Measurements from ENCODE around the gene STXBP6. TPM values are rescaled to one million over a fixed set of nuclear protein-coding genes. Genes with fewer than 3 reads are reported as not detected.
A peak's percentile ranks its signal among the peaks of the same experiment; 100 is the strongest.

The STXBP6 gene
- total and polyA plus RNA-seq, 5 donors, result 18.8 to 31.7 (median 30.7) TPM

DNA sequence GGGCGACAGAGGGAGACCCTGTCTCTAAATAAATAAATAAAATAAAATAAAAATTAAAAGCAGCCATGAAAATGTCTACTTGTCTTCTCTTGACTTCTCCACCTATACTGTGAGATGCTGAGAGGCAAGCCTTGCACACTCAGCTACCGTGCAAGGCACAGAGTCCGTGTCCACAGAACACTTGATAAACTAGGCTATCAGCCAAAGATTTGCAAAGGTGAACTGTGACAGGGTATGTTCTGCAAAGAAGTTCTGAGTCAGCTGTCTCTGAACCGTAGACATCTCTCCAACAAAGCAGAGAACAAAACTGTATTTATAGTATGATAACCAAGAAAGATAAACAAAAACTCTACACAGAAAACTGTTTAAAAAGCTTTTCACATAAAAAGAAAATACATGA lies 35.5 kb downstream of the STXBP6 start:
- DNase-seq (no peak), ATAC-seq (peak; percentile 51 to 57)
- no peaks in the 10 kb centered on the region for H3K27me3 ChIP-seq (ENCODE audit: control insufficient read depth, insufficient read depth)
- intact Hi-C loops (cut with DNase I), result no loop called here
- H3K27ac ChIP-seq (ENCODE audit: low read length), result no peak overlapping the region
- no peak overlapping the region for H3K4me3 ChIP-seq (ENCODE audit: low read length)
- peaks cover 8% of the 10 kb centered on the region for H3K4me1 ChIP-seq (ENCODE audit: control insufficient read depth, insufficient read depth, low read length)
- no peaks in the 10 kb centered on the region for H3K9me3 ChIP-seq (ENCODE audit: control insufficient read depth, low read length)
- 57% methylated on average over 4 of the region's 4 CpGs for WGBS

DNA sequence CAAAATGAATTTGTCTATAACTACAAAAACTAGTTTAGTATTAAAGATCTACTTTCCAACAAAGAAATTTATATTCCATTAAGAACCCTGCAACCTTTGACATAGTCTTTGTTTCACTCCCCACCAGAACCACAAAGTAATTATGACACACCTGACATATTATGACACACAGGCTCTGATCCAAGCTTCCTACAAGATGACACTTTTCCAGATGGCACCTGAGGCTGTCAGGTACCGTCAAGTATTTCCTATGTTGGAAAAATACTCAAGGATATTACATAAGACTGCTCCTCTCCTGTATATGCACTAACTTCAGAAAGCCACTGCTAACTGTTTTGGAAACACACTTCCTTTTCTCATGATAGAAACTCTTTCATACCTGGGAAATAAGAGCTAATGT lies 38.9 kb downstream of the STXBP6 start:
- Histone ChIP-seq H3K27me3 (ENCODE audit: control insufficient read depth, insufficient read depth) (no peaks in the 10 kb centered on the region), H3K27ac (ENCODE audit: low read length) (no peak overlapping the region), H3K4me1 (ENCODE audit: control insufficient read depth, insufficient read depth, low read length) (peaks cover 11% of the 10 kb centered on the region), H3K4me3 (ENCODE audit: low read length) (no peak overlapping the region), H3K9me3 (ENCODE audit: control insufficient read depth, low read length) (no peaks in the 10 kb centered on the region)
- no peak for ATAC-seq
- no peak for DNase-seq
- intact Hi-C loops (cut with DNase I), result no loop called here
- WGBS, result 71% methylated on average over 1 of the region's 1 CpG

DNA sequence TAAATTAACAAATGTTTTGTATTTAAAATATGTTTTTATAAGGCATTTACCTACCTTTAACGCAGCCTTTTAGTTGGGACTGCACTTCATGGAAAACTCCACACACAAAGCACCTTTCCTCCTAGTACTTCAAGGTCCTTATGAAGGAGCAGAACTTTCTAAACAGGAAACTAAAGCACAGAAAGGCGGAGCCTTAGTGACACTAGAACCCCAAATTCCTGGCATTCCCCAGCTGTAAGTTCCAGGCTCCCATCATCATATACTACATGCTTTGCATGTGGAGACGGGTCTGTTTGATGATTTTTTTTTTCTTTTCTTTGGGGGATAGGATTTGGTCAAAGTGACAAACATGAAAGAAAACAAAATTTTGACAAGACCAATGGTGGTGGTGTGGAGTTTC lies 39.5 kb downstream of the STXBP6 start:
- no peak for DNase-seq
- intact Hi-C loops (cut with DNase I), result no loop called here
- H3K27ac ChIP-seq (ENCODE audit: low read length), result no peak overlapping the region
- H3K27me3 ChIP-seq (ENCODE audit: control insufficient read depth, insufficient read depth), result no peaks in the 10 kb centered on the region
- H3K9me3 ChIP-seq (ENCODE audit: control insufficient read depth, low read length), result no peaks in the 10 kb centered on the region
- 92% methylated on average over 3 of the region's 3 CpGs for WGBS
- ATAC-seq, result no peak
- no peak overlapping the region for H3K4me3 ChIP-seq (ENCODE audit: low read length)
- peaks cover 11% of the 10 kb centered on the region for H3K4me1 ChIP-seq (ENCODE audit: control insufficient read depth, insufficient read depth, low read length)

DNA sequence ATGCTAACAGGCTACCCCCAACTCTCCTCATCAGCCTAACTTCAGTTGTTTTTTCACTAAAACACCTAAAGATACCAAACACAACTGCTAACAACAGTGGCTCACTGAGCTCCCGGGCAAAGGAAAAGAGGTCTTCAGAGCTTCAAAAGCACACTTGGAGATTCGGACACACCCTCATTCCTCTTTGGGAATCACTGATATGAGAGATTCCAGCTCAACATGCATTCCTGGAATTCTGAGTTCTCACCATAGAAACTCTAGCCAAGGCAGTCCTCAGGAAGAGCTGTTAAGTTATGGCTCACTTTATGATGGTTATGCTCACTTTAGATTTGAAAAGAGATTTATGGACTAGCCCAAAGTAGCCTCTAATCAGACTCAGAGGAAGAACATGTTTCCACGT lies 40.1 kb downstream of the STXBP6 start:
- Histone ChIP-seq H3K27ac (ENCODE audit: low read length) (no peak overlapping the region), H3K27me3 (ENCODE audit: control insufficient read depth, insufficient read depth) (no peaks in the 10 kb centered on the region), H3K4me3 (ENCODE audit: low read length) (no peak overlapping the region), H3K4me1 (ENCODE audit: control insufficient read depth, insufficient read depth, low read length) (peaks cover 9% of the 10 kb centered on the region), H3K9me3 (ENCODE audit: control insufficient read depth, low read length) (no peaks in the 10 kb centered on the region)
- DNase-seq (no peak), ATAC-seq (no peak)
- 36% methylated on average over 3 of the region's 3 CpGs for WGBS
- intact Hi-C loops (cut with DNase I), result no loop called here

DNA sequence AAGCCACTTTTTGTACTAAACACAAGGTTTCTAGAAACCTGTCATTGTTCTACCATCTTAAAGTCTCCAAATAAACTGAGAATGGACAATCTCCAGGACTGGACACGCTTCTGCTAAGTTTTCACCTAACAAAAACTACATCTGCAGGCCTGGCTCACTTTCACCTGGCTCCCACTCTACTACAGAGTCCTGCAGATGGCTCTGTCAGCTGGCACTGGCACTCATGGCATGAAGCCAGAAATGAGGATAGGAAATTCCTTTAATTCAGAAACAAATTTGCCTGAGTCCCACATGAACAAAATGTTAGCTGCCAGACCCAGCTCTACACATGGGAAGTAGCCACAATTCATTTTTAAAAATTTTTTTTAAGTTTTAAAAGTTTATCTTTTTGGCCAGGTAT lies 42.1 kb downstream of the STXBP6 start:
- 71% methylated on average over 1 of the region's 1 CpG for WGBS
- Histone ChIP-seq H3K27ac (ENCODE audit: low read length) (no peak overlapping the region), H3K9me3 (ENCODE audit: control insufficient read depth, low read length) (no peaks in the 10 kb centered on the region), H3K4me3 (ENCODE audit: low read length) (no peak overlapping the region), H3K27me3 (ENCODE audit: control insufficient read depth, insufficient read depth) (no peaks in the 10 kb centered on the region), H3K4me1 (ENCODE audit: control insufficient read depth, insufficient read depth, low read length) (peaks cover 9% of the 10 kb centered on the region)
- no peak for DNase-seq
- ATAC-seq, result no peak
- intact Hi-C loops (cut with DNase I), result no loop called here

DNA sequence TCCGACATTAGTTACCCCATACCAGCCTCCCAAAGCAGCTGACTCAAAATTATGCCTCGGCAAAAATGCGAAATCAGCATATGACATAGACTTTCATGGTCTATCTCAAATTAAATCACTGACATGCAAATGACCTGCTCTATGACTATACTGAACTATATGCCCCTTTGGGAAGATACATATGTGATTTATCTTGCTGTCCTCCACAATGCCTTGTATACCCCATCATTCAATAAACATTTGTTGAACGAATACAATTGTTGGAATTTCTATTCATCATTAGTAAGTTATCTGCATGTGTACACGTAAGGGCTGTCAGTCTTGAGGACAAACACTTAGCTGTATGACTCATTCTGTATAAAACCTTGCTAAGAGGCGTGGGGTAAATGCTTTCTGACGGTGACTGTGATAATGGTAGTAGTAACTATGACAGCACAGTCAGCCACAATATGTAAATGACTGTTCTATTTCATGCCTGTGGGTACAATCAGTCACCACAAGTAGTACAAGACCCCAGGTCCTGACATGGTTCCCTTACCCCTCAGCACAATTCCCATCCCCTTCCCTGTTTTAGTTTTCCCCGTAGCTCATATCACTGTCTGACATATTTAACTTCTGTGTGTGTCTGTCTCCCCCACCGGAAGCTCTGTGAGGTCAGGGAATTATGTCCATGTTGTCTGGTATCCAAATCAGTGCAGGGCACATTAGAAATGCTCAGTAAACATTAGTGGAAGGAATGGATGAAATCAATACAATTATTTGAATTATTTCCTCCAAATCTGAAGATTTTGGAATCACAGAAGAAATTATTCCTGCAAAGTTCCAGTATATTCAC lies 42.8 kb downstream of the STXBP6 start:
- 64% methylated on average over 9 of the region's 9 CpGs for WGBS
- Histone ChIP-seq H3K27ac (ENCODE audit: low read length) (peak overlapping the region; percentile 22), H3K4me1 (ENCODE audit: control insufficient read depth, insufficient read depth, low read length) (peaks cover 9% of the 10 kb centered on the region), H3K27me3 (ENCODE audit: control insufficient read depth, insufficient read depth) (no peaks in the 10 kb centered on the region), H3K9me3 (ENCODE audit: control insufficient read depth, low read length) (no peaks in the 10 kb centered on the region), H3K4me3 (ENCODE audit: low read length) (no peak overlapping the region)
- DNase-seq (no peak), ATAC-seq (peak; percentile 65 to 90)
- intact Hi-C loops (cut with DNase I), result no loop called here

DNA sequence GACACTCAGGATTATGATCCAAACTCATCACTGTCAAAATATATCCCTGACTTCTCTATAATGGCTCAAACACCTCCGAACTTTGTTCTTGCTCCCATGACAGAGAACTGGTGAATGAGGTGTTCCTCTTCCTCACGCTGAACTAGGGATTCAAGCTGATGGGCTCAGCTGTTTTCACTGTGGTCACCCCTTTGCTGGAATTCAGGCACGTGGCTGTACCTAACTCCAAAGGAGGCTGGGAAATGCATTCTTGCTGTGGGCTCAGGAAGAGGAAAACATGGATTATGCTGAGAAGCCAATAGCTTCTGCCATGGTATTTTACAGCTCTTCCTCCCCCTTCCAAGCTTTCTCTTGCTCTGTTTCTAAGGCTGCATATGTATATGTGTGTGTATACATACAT lies 43.9 kb downstream of the STXBP6 start:
- Histone ChIP-seq H3K27ac (ENCODE audit: low read length) (no peak overlapping the region), H3K27me3 (ENCODE audit: control insufficient read depth, insufficient read depth) (no peaks in the 10 kb centered on the region), H3K4me3 (ENCODE audit: low read length) (no peak overlapping the region), H3K4me1 (ENCODE audit: control insufficient read depth, insufficient read depth, low read length) (peaks cover 9% of the 10 kb centered on the region), H3K9me3 (ENCODE audit: control insufficient read depth, low read length) (no peaks in the 10 kb centered on the region)
- no peak for DNase-seq
- intact Hi-C loops (cut with DNase I), result no loop called here
- no peak for ATAC-seq
- WGBS, result 94% methylated on average over 3 of the region's 3 CpGs

DNA sequence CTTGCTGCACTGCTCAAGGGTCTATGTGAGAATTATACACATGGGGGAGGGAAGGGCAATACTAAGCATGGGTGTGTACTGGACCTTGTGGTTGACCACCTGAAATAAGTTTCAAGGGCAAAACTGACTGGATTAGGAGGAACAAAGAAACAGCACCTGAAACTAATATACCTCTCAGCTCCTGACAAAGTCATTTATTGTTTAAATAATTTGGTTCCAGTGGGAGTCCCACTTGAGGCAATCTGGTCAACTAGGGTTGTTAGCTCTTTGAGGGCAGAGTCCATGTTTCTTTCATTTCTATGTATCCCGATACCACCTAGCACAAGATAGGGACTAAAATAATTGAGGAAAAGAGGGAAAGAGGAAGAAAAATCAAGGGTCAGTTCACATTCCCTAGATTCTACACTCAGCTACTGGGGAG lies 45.5 kb downstream of the STXBP6 start:
- H3K4me3 ChIP-seq (ENCODE audit: low read length), result no peak overlapping the region
- ATAC-seq (no peak), DNase-seq (no peak)
- no peak overlapping the region for H3K27ac ChIP-seq (ENCODE audit: low read length)
- H3K9me3 ChIP-seq (ENCODE audit: control insufficient read depth, low read length), result no peaks in the 10 kb centered on the region
- intact Hi-C loops (cut with DNase I), result no loop called here
- no peaks in the 10 kb centered on the region for H3K27me3 ChIP-seq (ENCODE audit: control insufficient read depth, insufficient read depth)
- 95% methylated on average over 1 of the region's 1 CpG for WGBS
- peaks cover 3% of the 10 kb centered on the region for H3K4me1 ChIP-seq (ENCODE audit: control insufficient read depth, insufficient read depth, low read length)

DNA sequence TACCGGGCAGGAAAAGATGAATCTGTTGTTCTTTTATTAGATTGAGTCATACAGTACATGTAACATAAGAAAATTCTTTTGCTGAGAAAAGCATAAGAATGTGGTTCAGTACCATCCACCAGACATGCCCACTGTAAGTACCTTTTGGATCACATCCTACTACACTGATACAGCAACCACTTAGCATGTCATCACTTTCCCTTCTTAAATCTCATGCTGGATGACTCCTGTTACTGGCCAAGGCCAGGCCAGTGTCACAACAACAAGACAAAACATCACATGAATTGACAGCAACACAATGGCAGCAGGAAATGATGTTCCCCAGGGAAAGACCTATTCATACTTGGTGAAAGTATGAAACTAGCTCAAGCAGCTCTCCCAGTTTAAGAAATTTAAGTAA lies 46.4 kb downstream of the STXBP6 start:
- peaks cover 3% of the 10 kb centered on the region for H3K4me1 ChIP-seq (ENCODE audit: control insufficient read depth, insufficient read depth, low read length)
- ATAC-seq (peak; percentile 73 to 75), DNase-seq (peak in 2 of 3 donors; percentile 15 to 43)
- no peaks in the 10 kb centered on the region for H3K27me3 ChIP-seq (ENCODE audit: control insufficient read depth, insufficient read depth)
- WGBS, result 69% methylated on average over 1 of the region's 1 CpG
- intact Hi-C loops (cut with DNase I), result no loop called here
- no peaks in the 10 kb centered on the region for H3K9me3 ChIP-seq (ENCODE audit: control insufficient read depth, low read length)
- H3K4me3 ChIP-seq (ENCODE audit: low read length), result no peak overlapping the region
- no peak overlapping the region for H3K27ac ChIP-seq (ENCODE audit: low read length)

DNA sequence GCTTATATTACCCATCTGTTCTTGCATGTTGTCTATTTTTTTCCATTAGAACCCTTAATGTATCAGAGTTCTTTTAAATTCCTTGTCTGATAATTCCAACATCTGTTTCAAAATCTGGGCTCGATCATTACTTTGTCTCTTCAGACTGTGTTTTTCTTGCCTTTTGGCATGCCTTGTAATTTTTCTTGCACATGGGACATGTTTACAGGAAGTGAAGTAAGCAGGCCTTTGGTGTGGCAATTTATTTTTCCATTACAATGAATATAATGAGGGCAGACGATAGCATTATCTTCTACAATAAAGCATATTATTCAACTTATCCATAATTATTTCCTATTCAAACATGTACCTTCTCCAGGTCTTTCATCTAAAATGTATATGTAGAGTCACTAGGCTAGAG lies 48.3 kb downstream of the STXBP6 start:
- H3K4me3 ChIP-seq (ENCODE audit: low read length), result no peak overlapping the region
- H3K4me1 ChIP-seq (ENCODE audit: control insufficient read depth, insufficient read depth, low read length), result no peaks in the 10 kb centered on the region
- no peaks in the 10 kb centered on the region for H3K9me3 ChIP-seq (ENCODE audit: control insufficient read depth, low read length)
- no peak overlapping the region for H3K27ac ChIP-seq (ENCODE audit: low read length)
- WGBS, result 32% methylated on average over 2 of the region's 2 CpGs
- ATAC-seq (peak; percentile 40 to 49), DNase-seq (no peak)
- H3K27me3 ChIP-seq (ENCODE audit: control insufficient read depth, insufficient read depth), result no peaks in the 10 kb centered on the region
- intact Hi-C loops (cut with DNase I), result no loop called here

DNA sequence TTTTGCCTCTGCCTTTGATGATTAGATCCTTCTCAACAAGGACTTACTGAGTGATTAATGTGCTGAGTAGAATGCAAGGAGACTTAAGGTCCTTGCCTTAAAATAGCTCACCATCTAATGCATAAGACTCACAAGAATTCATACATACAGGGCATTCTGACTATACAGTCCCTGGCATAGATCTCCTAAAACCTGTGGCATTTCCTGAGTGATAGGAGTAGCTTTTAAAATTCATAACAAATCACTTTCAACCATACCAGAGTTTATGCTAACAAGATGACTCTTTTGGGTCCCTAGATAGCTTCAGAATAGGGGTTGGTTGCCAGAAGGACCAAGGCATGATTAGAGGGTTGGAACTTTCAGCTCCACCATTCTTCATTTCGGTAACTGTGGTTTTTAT lies 48.8 kb downstream of the STXBP6 start:
- H3K27ac ChIP-seq (ENCODE audit: low read length), result no peak overlapping the region
- DNase-seq (no peak), ATAC-seq (no peak)
- H3K4me1 ChIP-seq (ENCODE audit: control insufficient read depth, insufficient read depth, low read length), result no peaks in the 10 kb centered on the region
- 78% methylated on average over 1 of the region's 1 CpG for WGBS
- intact Hi-C loops (cut with DNase I), result no loop called here
- H3K27me3 ChIP-seq (ENCODE audit: control insufficient read depth, insufficient read depth), result no peaks in the 10 kb centered on the region
- H3K4me3 ChIP-seq (ENCODE audit: low read length), result no peak overlapping the region
- no peaks in the 10 kb centered on the region for H3K9me3 ChIP-seq (ENCODE audit: control insufficient read depth, low read length)

DNA sequence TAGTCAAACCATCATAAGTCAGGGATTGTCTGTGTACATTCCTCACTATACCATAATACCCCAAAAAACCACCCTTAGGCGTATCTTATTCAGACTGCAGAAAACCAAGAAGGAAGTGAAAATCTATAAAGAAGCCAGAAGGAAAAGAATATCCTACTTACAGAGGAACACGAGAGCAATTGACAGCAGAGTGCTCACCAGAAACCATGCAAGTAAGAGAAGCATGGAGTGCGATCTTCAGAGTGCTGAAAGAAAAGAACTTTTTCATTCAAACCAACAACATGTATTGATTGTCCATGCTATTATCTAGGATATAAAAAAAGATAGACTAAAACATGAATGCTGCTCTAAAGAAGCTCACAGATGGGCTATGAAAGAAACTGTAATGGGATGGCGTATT lies 50.8 kb downstream of the STXBP6 start:
- WGBS, result 96% methylated on average over 4 of the region's 4 CpGs
- intact Hi-C loops (cut with DNase I), result no loop called here

More for the DNA sequence above, 50.8 kb downstream of the STXBP6 start:
- Histone ChIP-seq H3K9me3 (ENCODE audit: control insufficient read depth, low read length) (no peaks in the 10 kb centered on the region), H3K4me3 (ENCODE audit: low read length) (no peak overlapping the region), H3K27ac (ENCODE audit: low read length) (no peak overlapping the region), H3K4me1 (ENCODE audit: control insufficient read depth, insufficient read depth, low read length) (no peaks in the 10 kb centered on the region), H3K27me3 (ENCODE audit: control insufficient read depth, insufficient read depth) (no peaks in the 10 kb centered on the region)
- no peak for ATAC-seq
- no peak for DNase-seq

Measured in right cardiac atrium (tissue), 5 donors.